Measurements from ENCODE around the gene DENND4C.

The DENND4C gene

GRCh38 chr9:19270421-19270949 is 40.0 kb downstream of the DENND4C start:
- no peak for DNase-seq

- DNase-seq = no peak
These were observed 40.6 kb downstream of the DENND4C start for GRCh38 chr9:19271081-19271480.

- DNase-seq = no peak
These were observed 51.3 kb downstream of the DENND4C start for GRCh38 chr9:19281801-19282200.

- DNase-seq = no peak
These were observed 52.7 kb downstream of the DENND4C start for GRCh38 chr9:19283072-19283710.

- no peak for DNase-seq
These were observed 54.2 kb downstream of the DENND4C start for GRCh38 chr9:19284729-19285128.

- no peak for DNase-seq
These were observed 56.2 kb downstream of the DENND4C start for GRCh38 chr9:19286634-19287188.

GRCh38 chr9:19288081-19288480 is 57.6 kb downstream of the DENND4C start:
- no peak for DNase-seq

GRCh38 chr9:19290103-19290502 is 59.6 kb downstream of the DENND4C start:
- no peak for DNase-seq

GRCh38 chr9:19294219-19294618 is 63.7 kb downstream of the DENND4C start:
- DNase-seq = no peak

GRCh38 chr9:19298436-19299000 is 68.0 kb downstream of the DENND4C start:
- DNase-seq = no peak

- no peak for DNase-seq
These were observed 72.7 kb downstream of the DENND4C start for GRCh38 chr9:19303216-19303615.

GRCh38 chr9:19306568-19306967 is 76.1 kb downstream of the DENND4C start:
- DNase-seq = no peak

- DNase-seq = no peak
These were observed 79.8 kb downstream of the DENND4C start for GRCh38 chr9:19310246-19310645.

- DNase-seq = no peak
These were observed 83.1 kb downstream of the DENND4C start for GRCh38 chr9:19313573-19313972.

GRCh38 chr9:19320495-19320894 is 90.0 kb downstream of the DENND4C start:
- no peak for DNase-seq

GRCh38 chr9:19331877-19332276 is 101.4 kb downstream of the DENND4C start:
- DNase-seq = no peak

GRCh38 chr9:19336166-19336565 is 105.7 kb downstream of the DENND4C start:
- no peak for DNase-seq

- DNase-seq = no peak
These were observed 112.5 kb downstream of the DENND4C start for GRCh38 chr9:19342947-19343346.

GRCh38 chr9:19358701-19359100 is 128.2 kb downstream of the DENND4C start:
- DNase-seq = no peak

- DNase-seq = no peak
These were observed 138.6 kb downstream of the DENND4C start for GRCh38 chr9:19369107-19369506.

- DNase-seq = peak; percentile 21
These were observed 141.4 kb downstream of the DENND4C start for GRCh38 chr9:19371942-19372341.

GRCh38 chr9:19372567-19372966 is 142.1 kb downstream of the DENND4C start:
- DNase-seq = peak; percentile 8

GRCh38 chr9:19373527-19373926 is 143.0 kb downstream of the DENND4C start:
- DNase-seq = peak; percentile 11

- no peak for DNase-seq
These were observed 145.0 kb downstream of the DENND4C start for GRCh38 chr9:19375538-19375937.

Data from activated CD4-positive, alpha-beta T cell treated with anti-CD3 and anti-CD28 coated beads, Interleukin-10, Interleukin-2, amounts not matched to agents 100 ng/mL and 50 ng/mL, durations not matched to agents 16 hours and 8 hours (primary cell).